BJ (cell line): ENCODE measurements around the gene C1orf52. TPM values are rescaled to one million over a fixed set of nuclear protein-coding genes. Genes with fewer than 3 reads are reported as not detected.

Experiments
- CTCF ChIA-PET: fragments of 350-600 bp; formaldehyde crosslinking; extraction: SDS; loops from one replicate; lab custom pipeline; 2021; ENCODE audit warnings: antibody characterized with exemption, inconsistent platforms; lab: Yijun Ruan, JAX
- POLR2A ChIA-PET: fragments of 300-600 bp; sonication (Branson Sonifier 250); formaldehyde crosslinking; extraction: SDS; loops from one replicate; lab custom pipeline; 2021; ENCODE audit warnings: antibody characterized with exemption; lab: Charles Lee
- DNase-seq: peaks from one replicate; pipeline ENCODE4 v3.0.0-alpha.2; 2011; ENCODE audit warnings: low read depth
- H3K27me3 ChIP-seq: 2 replicates; pipeline ENCODE4 v1.6.0; 2011; ENCODE audit warnings: low read length; ENCODE audit not compliant: control insufficient read depth, insufficient read depth
- H3K36me3 ChIP-seq: 2 replicates; pipeline ENCODE4 v1.5.1; 2011; ENCODE audit warnings: low read length; ENCODE audit not compliant: control insufficient read depth, insufficient read depth
- H3K4me3 ChIP-seq: 2 replicates; pipeline ENCODE4 v1.5.1; 2011; ENCODE audit warnings: low read depth, mild to moderate bottlenecking, control low read depth, low read length
- polyA minus RNA-seq: library from RNA; depleted of rRNA, polyadenylated mRNA; stranded (reverse); fragments of >200 nt; gene quantifications from 2 replicates; pipeline ENCODE4 v1.2.3, GENCODE V29; 2011; rRNA and poly(A)+ RNA removed
- polyA plus RNA-seq: library from polyadenylated mRNA; depleted of rRNA; stranded (reverse); fragments of >200 nt; gene quantifications from 2 replicates; pipeline ENCODE4 v1.2.3, GENCODE V29; 2011; rRNA removed
- TF ChIP-seq, protein P1 (sequence below): IDR thresholded peaks from 2 replicates; pipeline ENCODE4 v1.5.1; 2011; ENCODE audit warnings: low read depth, mild to moderate bottlenecking, control low read depth, inconsistent platforms, low read length, moderate library complexity; ENCODE audit not compliant: insufficient read depth

C1orf52 gene
- polyA plus RNA-seq, result 29.6 and 30.5 TPM in 2 replicates
- polyA minus RNA-seq, result 10.1 and 16.6 TPM in 2 replicates

DNA sequence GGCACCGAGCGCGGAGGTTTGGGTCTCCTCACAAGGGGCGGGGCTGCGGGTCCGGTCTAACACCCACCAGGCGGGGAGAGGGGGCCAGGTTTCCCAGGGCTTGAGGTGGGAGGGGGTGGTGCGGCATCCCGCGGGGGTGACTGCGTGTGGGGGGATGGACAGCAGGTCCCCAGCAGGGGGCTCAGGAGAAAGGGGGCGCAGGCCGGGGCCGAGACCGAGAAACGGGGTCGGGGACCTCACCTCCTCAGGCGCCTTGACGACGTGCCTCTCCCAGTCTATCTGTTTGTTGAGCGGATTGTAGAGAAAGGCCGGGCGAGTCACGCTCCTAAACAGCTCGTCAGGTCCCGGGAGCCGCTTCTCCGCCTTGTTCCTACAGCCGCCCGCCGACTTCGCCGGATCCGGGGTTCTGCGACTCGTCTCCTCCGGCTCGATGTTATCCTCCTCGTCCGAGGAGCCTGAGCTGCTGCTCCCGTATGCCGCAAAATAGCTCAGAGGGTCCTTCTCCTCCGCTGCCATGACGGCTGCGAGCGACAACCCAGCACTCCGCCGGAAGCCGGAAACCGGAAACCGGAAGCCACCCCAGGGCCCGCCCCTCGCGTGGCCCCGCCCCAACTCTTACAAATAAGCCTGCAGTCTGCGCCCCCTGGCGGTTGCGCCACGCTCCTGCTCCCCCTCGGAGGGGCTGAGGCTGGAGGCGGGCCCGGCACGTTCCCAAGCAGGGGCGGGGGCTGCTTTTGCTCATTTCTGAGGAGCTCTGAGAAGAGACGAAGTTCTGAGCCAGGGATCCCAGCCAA is at the start of gene C1orf52:
C1orf52 (minus strand) TSS at position 545 of the 794 bp plus-strand sequence; CDS start at position 516, 29 bp downstream.
- Histone ChIP-seq H3K27me3 (no peaks in the 10 kb centered on the region), H3K36me3 (peaks cover 3% of the 10 kb centered on the region), H3K4me3 (peak within 1 kb of the TSS; percentile 100)
- CTCF ChIA-PET, result interaction anchor here (0.6 to 15.0 kb wide), 39 partner anchors 9 to 762 kb away, joined by 3 to 271 read pairs (median 4); partner anchors contain the start of genes BCL10 and SYDE2
- POLR2A ChIA-PET, result interaction anchor here (0.5 to 1.0 kb wide), 3 partner anchors 17 to 433 kb away, joined by 4 to 5 read pairs (median 5); partner anchors contain the start of gene BCL10
- TF ChIP-seq, protein P1, sequence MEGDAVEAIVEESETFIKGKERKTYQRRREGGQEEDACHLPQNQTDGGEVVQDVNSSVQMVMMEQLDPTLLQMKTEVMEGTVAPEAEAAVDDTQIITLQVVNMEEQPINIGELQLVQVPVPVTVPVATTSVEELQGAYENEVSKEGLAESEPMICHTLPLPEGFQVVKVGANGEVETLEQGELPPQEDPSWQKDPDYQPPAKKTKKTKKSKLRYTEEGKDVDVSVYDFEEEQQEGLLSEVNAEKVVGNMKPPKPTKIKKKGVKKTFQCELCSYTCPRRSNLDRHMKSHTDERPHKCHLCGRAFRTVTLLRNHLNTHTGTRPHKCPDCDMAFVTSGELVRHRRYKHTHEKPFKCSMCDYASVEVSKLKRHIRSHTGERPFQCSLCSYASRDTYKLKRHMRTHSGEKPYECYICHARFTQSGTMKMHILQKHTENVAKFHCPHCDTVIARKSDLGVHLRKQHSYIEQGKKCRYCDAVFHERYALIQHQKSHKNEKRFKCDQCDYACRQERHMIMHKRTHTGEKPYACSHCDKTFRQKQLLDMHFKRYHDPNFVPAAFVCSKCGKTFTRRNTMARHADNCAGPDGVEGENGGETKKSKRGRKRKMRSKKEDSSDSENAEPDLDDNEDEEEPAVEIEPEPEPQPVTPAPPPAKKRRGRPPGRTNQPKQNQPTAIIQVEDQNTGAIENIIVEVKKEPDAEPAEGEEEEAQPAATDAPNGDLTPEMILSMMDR, result peak; percentile 98
- DNase-seq, result peak; percentile 44

DNA sequence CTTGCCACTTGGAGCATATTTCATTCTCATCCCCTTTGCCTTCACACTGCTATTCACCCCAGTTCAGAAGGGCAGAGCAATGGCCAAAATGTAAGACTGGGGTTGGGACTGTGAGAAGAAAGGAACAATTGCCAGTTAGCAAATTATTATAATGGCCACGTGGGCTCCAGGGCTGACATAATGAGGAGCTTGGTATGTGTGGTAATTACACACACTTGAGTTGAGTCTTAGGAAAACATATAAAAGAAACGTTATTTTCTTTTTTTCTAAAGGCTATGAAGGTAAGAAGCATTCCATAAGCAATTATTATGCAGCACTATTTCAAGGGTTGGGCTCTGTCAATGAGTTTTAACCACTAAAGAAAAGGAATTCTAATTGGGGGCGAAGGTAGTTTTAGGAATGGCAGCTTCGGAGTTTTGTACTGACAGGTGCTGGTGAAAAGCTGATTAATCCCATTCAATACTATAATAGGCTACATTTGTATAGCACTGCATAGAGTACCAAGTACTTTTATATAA is 49.4 kb upstream of the C1orf52 start:
- no peaks in the 10 kb centered on the region for H3K36me3 ChIP-seq
- ChIA-PET CTCF (interaction anchor here (0.6 to 2.8 kb wide), 47 partner anchors 11 to 703 kb away, joined by 3 to 52 read pairs (median 4); partner anchors contain the start of genes BCL10, CCN1, DDAH1 and ZNHIT6), POLR2A (interaction anchor here (0.5 to 1.0 kb wide), 3 partner anchors 35 to 275 kb away, joined by 3 to 4 read pairs (median 4); no protein-coding TSS in a partner anchor)
- no peaks in the 10 kb centered on the region for H3K27me3 ChIP-seq
- no peak overlapping the region for H3K4me3 ChIP-seq
- no peak for DNase-seq
- TF ChIP-seq, protein P1, result no peak

DNA sequence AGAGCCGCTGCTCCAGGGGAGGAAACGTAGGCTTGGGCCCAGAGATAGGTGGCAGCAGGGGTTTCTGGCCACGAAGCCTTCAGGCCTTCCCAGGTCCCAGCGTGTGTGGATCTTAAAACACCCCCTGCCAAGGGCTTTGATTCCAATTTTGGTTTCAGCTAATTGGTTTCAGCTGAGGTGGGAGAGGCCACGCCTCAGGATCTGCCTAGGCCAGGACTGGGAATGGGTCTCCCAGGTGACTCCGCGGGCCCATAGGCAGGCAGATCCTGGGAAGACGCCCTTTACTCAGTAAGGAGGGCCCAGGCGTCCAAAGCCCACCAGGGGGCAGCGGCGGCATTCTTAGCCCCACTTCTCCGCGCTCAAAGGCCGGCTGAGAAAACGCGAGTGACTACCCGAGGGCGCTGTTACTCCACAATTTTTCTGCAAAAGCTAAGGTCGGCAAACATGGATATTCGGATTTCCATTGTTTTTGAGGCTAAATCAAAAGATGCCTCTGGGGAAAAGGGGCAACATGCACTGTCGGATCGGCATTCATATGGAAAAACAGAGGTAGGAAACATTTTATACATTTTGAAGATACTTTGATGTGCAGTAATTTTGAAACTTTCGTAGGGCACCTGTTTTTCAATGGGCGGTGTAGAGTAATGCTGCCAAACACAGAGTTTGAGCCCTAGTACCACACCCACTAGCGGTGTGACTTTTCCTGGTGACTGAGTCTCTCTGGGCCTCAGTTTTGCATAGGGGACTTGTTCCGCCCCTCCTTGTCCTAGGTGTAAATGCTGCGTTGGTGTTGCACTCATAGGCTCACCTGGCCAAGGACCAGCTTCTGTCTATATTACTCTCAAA is 48.7 kb upstream of the C1orf52 start:
- TF ChIP-seq, protein P1, result peak; percentile 98
- ChIA-PET CTCF (interaction anchor here (0.6 to 2.8 kb wide), 52 partner anchors 10 to 703 kb away, joined by 3 to 52 read pairs (median 4); partner anchors contain the start of genes BCL10, CCN1, DDAH1 and ZNHIT6), POLR2A (interaction anchor here (1.0 kb wide), 1 partner anchor 276 kb away, joined by 4 read pairs; no protein-coding TSS in a partner anchor)
- no peak overlapping the region for H3K4me3 ChIP-seq
- no peak for DNase-seq
- H3K27me3 ChIP-seq, result no peaks in the 10 kb centered on the region
- no peaks in the 10 kb centered on the region for H3K36me3 ChIP-seq

DNA sequence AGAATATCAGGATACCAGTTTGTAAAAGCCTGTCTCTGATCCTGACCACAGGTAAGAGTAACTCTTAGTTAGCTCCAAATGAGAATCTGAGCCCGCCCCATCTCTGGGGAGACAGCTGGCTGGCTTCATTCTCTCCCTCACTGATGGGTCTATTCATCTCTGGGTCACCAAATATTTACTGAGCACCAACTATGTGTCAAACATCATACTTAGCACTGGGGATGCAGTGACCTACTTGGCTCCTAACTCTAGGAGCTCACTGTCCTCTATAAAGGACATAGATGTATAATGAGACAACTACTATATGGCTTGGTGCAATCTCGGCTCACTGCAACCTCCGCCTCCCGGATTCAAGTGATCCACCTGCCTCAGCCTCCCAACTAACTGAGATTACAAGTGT is 46.8 kb upstream of the C1orf52 start:
- ChIA-PET POLR2A (no interaction called here), CTCF (interaction anchor here (0.7 to 1.4 kb wide), 4 partner anchors 24 to 387 kb away, joined by 3 to 5 read pairs (median 4); no protein-coding TSS in a partner anchor)
- no peaks in the 10 kb centered on the region for H3K27me3 ChIP-seq
- no peak overlapping the region for H3K4me3 ChIP-seq
- DNase-seq, result no peak
- no peaks in the 10 kb centered on the region for H3K36me3 ChIP-seq
- TF ChIP-seq, protein P1, result no peak
